ENCODE measurements around the gene ZNF157. TPM values are rescaled to one million over a fixed set of nuclear protein-coding genes. Genes with fewer than 3 reads are reported as not detected.

The ZNF157 gene
- total RNA-seq, 1 experiment from 2014 or later, result not detected

GRCh38 chrX:47384502-47384901, 14.1 kb downstream of the ZNF157 start:
- DNase-seq (ENCODE audit: unreplicated experiment), result peak; percentile 75

GRCh38 chrX:47390780-47391179, 20.4 kb downstream of the ZNF157 start:
- Mint-ChIP-seq H3K36me3 (ENCODE audit: insufficient read depth, unreplicated experiment) (peaks cover 6% of the 10 kb centered on the region), H3K27ac (ENCODE audit: low read depth, unreplicated experiment) (no peak overlapping the region), H3K27me3 (ENCODE audit: insufficient read depth, unreplicated experiment) (peaks cover 30% of the 10 kb centered on the region), H3K4me3 (ENCODE audit: unreplicated experiment) (no peak overlapping the region), H3K9me3 (ENCODE audit: unreplicated experiment) (no peaks in the 10 kb centered on the region), H3K4me1 (ENCODE audit: insufficient read depth, unreplicated experiment) (no peaks in the 10 kb centered on the region)
- no peak for DNase-seq (ENCODE audit: unreplicated experiment)
- CTCF ChIA-PET, result interaction anchor here (0.6 kb wide), 2 partner anchors 30 to 238 kb away, joined by 3 read pairs; no protein-coding TSS in a partner anchor
- POLR2A ChIA-PET, result no interaction called here
- no TSS peak for BruUV-seq (replicated peaks)
- intact Hi-C loops (cut with micrococcal nuclease), result no loop called here
- no peak for TF ChIP-seq CTCF (IDR thresholded peaks at IDR 0.05; ENCODE audit: unreplicated experiment)

More at GRCh38 chrX:47384502-47384901, 14.1 kb downstream of the ZNF157 start:
- no peaks in the 10 kb centered on the region for H3K9me3 Mint-ChIP-seq (ENCODE audit: unreplicated experiment)
- intact Hi-C loops (cut with micrococcal nuclease), result loop anchor here (1.0 to 10.0 kb wide), 3 partner anchors 184 to 480 kb away; partner anchors contain the start of gene UBA1
- H3K27ac Mint-ChIP-seq (ENCODE audit: low read depth, unreplicated experiment), result no peak overlapping the region
- POLR2A ChIA-PET, result interaction anchor here (0.6 to 1.7 kb wide), 5 partner anchors 151 to 1806 kb away, joined by 3 to 6 read pairs (median 3); partner anchors contain the start of gene USP11
- TF ChIP-seq CTCF (IDR thresholded peaks at IDR 0.05; ENCODE audit: unreplicated experiment), result peak; percentile 60
- H3K4me1 Mint-ChIP-seq (ENCODE audit: insufficient read depth, unreplicated experiment), result peaks cover 5% of the 10 kb centered on the region
- H3K4me3 Mint-ChIP-seq (ENCODE audit: unreplicated experiment), result no peak overlapping the region
- BruUV-seq (replicated peaks), result no TSS peak
- H3K27me3 Mint-ChIP-seq (ENCODE audit: insufficient read depth, unreplicated experiment), result peaks cover 25% of the 10 kb centered on the region
- H3K36me3 Mint-ChIP-seq (ENCODE audit: insufficient read depth, unreplicated experiment), result no peaks in the 10 kb centered on the region
- CTCF ChIA-PET, result interaction anchor here (0.6 to 2.6 kb wide), 17 partner anchors 9 to 353 kb away, joined by 3 to 21 read pairs (median 4); partner anchors contain the start of gene ZNF157

GRCh38 chrX:47413179-47413594, 42.8 kb downstream of the ZNF157 start:
- no peaks in the 10 kb centered on the region for H3K4me1 Mint-ChIP-seq (ENCODE audit: insufficient read depth, unreplicated experiment)
- no peaks in the 10 kb centered on the region for H3K27me3 Mint-ChIP-seq (ENCODE audit: insufficient read depth, unreplicated experiment)
- CTCF ChIA-PET, result interaction anchor here (1.1 kb wide), 1 partner anchor 28 kb away, joined by 3 read pairs; no protein-coding TSS in a partner anchor
- POLR2A ChIA-PET, result no interaction called here
- DNase-seq (ENCODE audit: unreplicated experiment), result no peak
- intact Hi-C loops (cut with micrococcal nuclease), result no loop called here
- H3K27ac Mint-ChIP-seq (ENCODE audit: low read depth, unreplicated experiment), result no peak overlapping the region
- BruUV-seq (replicated peaks), result no TSS peak
- peaks cover 34% of the 10 kb centered on the region for H3K9me3 Mint-ChIP-seq (ENCODE audit: unreplicated experiment)
- no peak overlapping the region for H3K4me3 Mint-ChIP-seq (ENCODE audit: unreplicated experiment)
- H3K36me3 Mint-ChIP-seq (ENCODE audit: insufficient read depth, unreplicated experiment), result no peaks in the 10 kb centered on the region
- TF ChIP-seq CTCF (IDR thresholded peaks at IDR 0.05; ENCODE audit: unreplicated experiment), result no peak

GRCh38 chrX:47420265-47420664, 49.9 kb downstream of the ZNF157 start:
- peaks cover 39% of the 10 kb centered on the region for H3K9me3 Mint-ChIP-seq (ENCODE audit: unreplicated experiment)
- H3K27ac Mint-ChIP-seq (ENCODE audit: low read depth, unreplicated experiment), result no peak overlapping the region
- no peaks in the 10 kb centered on the region for H3K27me3 Mint-ChIP-seq (ENCODE audit: insufficient read depth, unreplicated experiment)
- POLR2A ChIA-PET, result no interaction called here
- no peak for DNase-seq (ENCODE audit: unreplicated experiment)
- H3K4me1 Mint-ChIP-seq (ENCODE audit: insufficient read depth, unreplicated experiment), result no peaks in the 10 kb centered on the region
- CTCF ChIA-PET, result interaction anchor here (0.6 to 0.7 kb wide), 2 partner anchors 25 to 30 kb away, joined by 3 read pairs; no protein-coding TSS in a partner anchor
- no peak for TF ChIP-seq CTCF (IDR thresholded peaks at IDR 0.05; ENCODE audit: unreplicated experiment)
- intact Hi-C loops (cut with micrococcal nuclease), result no loop called here
- H3K4me3 Mint-ChIP-seq (ENCODE audit: unreplicated experiment), result no peak overlapping the region
- no peaks in the 10 kb centered on the region for H3K36me3 Mint-ChIP-seq (ENCODE audit: insufficient read depth, unreplicated experiment)
- BruUV-seq (replicated peaks), result no TSS peak
